ENCODE measurements around the gene LRRC4C. TPM values are rescaled to one million over a fixed set of nuclear protein-coding genes. Genes with fewer than 3 reads are reported as not detected.

LRRC4C gene
- total RNA-seq, 2 experiments from 2014 or later, result not detected

DNA sequence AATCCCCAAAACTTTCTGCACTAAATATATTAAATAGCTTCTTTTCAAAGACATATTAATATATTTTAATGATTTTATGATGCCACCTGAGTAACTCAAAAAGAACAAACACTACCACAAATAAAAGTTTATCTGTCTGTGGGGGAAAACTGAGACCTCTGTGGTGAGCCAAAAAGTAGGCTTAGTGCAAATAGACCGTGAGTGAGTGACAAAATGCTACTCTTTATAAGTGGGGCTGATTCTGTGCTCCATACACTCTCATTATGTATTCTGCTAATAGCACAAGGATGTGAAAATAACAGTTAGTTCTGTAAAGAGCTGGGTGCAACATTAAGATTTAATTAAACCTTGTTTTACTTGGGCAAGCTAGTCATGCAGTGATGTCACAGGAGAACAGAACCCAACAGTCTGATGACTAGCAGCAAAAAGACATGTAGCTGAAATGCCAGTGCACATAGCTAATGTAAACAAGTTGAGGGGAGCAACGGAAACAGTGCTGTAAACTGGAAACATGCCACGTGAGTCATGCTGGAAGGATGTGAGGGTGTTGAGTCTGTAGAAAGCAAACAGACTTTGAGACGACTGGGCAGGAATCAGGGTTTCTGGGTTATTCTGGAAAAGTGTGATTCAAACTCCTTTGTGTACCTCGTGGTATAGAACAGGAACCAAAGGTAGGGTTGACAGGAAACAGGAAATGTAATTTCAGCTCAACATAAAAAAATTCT is 1130.4 kb downstream of the LRRC4C start:
- no peak for DNase-seq
- CTCF ChIA-PET, result no interaction called here
- Mint-ChIP-seq H3K36me3 (no peaks in the 10 kb centered on the region), H3K4me3 (no peak overlapping the region), H3K4me1 (no peaks in the 10 kb centered on the region), H3K9me3 (ENCODE audit: low read depth) (peaks cover 14% of the 10 kb centered on the region), H3K27ac (no peak overlapping the region), H3K27me3 (no peaks in the 10 kb centered on the region)
- ATAC-seq, result no peak

DNA sequence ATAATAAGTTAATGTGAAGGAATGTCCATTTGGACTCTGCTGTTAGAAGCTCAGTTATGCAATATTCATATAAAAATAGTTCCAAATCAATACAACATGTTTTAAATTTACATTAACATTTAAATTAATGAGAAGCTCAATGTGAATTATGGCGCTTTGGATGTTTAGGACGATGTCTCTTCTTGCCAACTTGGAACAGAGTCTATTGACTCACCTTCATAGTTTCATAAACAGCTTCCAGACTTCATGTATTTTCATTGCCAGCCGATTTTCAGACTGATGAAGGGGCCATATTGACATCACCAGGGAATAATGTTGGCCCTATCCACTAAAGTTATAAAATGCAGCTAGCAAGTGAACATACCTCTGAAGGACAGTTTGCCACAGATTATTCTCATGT is 1136.2 kb downstream of the LRRC4C start:
- CTCF ChIA-PET, result no interaction called here
- H3K27ac Mint-ChIP-seq, result no peak overlapping the region
- no peak overlapping the region for H3K4me3 Mint-ChIP-seq
- H3K36me3 Mint-ChIP-seq, result no peaks in the 10 kb centered on the region
- H3K4me1 Mint-ChIP-seq, result no peaks in the 10 kb centered on the region
- no peak for ATAC-seq
- no peak for DNase-seq
- H3K9me3 Mint-ChIP-seq (ENCODE audit: low read depth), result peaks cover 11% of the 10 kb centered on the region
- H3K27me3 Mint-ChIP-seq, result no peaks in the 10 kb centered on the region

DNA sequence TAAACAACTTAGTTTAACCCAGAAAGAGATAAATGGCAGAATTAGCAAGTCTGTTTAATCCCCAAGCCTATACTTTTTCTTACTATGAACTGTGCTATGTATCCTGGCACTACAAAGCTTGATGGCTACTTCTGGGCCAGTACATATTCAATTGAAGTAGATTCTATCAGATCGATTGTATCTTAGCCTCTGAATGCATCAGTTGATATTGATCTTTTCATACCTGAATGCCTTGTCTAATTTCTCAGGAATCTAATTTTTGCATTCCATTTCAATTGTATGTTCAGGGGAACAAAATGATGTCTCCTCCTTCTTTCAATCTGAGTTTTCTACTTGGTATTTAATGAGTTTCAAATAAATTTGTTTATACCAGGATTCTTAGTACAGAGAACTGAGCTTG is 1137.9 kb downstream of the LRRC4C start:
- no peak overlapping the region for H3K27ac Mint-ChIP-seq
- no peaks in the 10 kb centered on the region for H3K27me3 Mint-ChIP-seq
- CTCF ChIA-PET, result no interaction called here
- H3K36me3 Mint-ChIP-seq, result no peaks in the 10 kb centered on the region
- peaks cover 10% of the 10 kb centered on the region for H3K9me3 Mint-ChIP-seq (ENCODE audit: low read depth)
- H3K4me3 Mint-ChIP-seq, result no peak overlapping the region
- DNase-seq (no peak), ATAC-seq (no peak)
- H3K4me1 Mint-ChIP-seq, result no peaks in the 10 kb centered on the region

DNA sequence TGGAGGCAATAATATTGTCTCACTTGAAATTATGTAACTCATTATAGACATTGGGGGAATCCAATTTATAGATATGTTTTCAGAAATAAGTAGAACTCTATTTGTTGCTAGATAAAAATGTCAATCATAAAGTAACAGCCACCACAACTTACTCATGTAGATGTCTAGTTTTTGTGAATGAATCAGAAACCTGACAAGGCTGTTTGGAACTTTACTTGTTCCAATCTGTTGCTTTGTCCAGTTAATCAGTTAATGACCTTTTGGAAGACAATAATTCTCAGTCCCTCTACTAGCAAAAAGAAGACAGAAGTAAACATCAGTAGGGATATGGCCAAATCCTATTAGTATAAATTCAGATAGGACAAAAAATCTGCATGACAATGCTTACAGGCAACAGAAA is 1143.3 kb downstream of the LRRC4C start:
- ATAC-seq (no peak), DNase-seq (no peak)
- H3K4me1 Mint-ChIP-seq, result no peaks in the 10 kb centered on the region
- no peaks in the 10 kb centered on the region for H3K36me3 Mint-ChIP-seq
- CTCF ChIA-PET, result no interaction called here
- no peak overlapping the region for H3K27ac Mint-ChIP-seq
- H3K4me3 Mint-ChIP-seq, result no peak overlapping the region
- peaks cover 6% of the 10 kb centered on the region for H3K9me3 Mint-ChIP-seq (ENCODE audit: low read depth)
- H3K27me3 Mint-ChIP-seq, result no peaks in the 10 kb centered on the region

GRCh38 chr11:40315122-40315521 is 1144.3 kb downstream of the LRRC4C start:
- CTCF ChIA-PET, result no interaction called here
- H3K27ac Mint-ChIP-seq, result no peak overlapping the region
- H3K4me1 Mint-ChIP-seq, result no peaks in the 10 kb centered on the region

GRCh38 chr11:40314327-40314726 is 1145.1 kb downstream of the LRRC4C start:
- no peaks in the 10 kb centered on the region for H3K27me3 Mint-ChIP-seq
- CTCF ChIA-PET, result no interaction called here
- peaks cover 6% of the 10 kb centered on the region for H3K9me3 Mint-ChIP-seq (ENCODE audit: low read depth)
- no peak for ATAC-seq
- no peaks in the 10 kb centered on the region for H3K36me3 Mint-ChIP-seq
- DNase-seq, result no peak
- H3K4me3 Mint-ChIP-seq, result no peak overlapping the region
- no peaks in the 10 kb centered on the region for H3K4me1 Mint-ChIP-seq
- H3K27ac Mint-ChIP-seq, result no peak overlapping the region

More at GRCh38 chr11:40315122-40315521, 1144.3 kb downstream of the LRRC4C start:
- H3K27me3 Mint-ChIP-seq, result no peaks in the 10 kb centered on the region
- H3K4me3 Mint-ChIP-seq, result no peak overlapping the region
- DNase-seq (no peak), ATAC-seq (no peak)
- no peaks in the 10 kb centered on the region for H3K36me3 Mint-ChIP-seq
- H3K9me3 Mint-ChIP-seq (ENCODE audit: low read depth), result peaks cover 6% of the 10 kb centered on the region

DNA sequence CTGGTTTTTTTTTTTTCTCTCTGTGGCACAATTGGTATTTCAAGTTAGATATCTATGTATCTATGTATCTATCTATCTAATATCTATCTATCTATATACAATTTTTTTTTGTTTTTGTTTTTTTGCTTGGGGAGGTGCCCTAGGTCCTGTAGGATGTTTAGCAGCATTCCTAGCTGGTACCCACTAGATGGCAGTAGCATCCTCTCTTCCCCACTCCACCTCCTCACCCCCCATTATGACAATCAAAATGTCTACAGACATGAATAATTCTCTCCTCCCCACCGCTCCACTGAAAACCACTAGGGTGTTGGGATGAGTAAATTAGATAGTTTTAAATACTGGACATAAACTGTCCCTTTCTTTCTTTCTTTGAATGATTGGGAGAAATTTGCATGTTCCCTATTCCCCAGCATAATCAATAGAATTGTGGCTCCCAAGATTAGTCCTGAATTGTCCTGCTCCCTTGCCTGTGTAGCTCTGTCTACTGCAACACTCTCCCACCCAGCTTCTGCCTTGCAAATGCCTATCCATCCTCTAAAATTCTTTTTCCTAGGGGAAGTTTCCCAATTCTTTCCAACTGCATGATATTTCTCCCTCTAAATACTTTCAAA is 1152.4 kb downstream of the LRRC4C start:
- Mint-ChIP-seq H3K36me3 (no peaks in the 10 kb centered on the region), H3K9me3 (ENCODE audit: low read depth) (peaks cover 2% of the 10 kb centered on the region), H3K4me3 (no peak overlapping the region), H3K4me1 (no peaks in the 10 kb centered on the region), H3K27me3 (no peaks in the 10 kb centered on the region), H3K27ac (no peak overlapping the region)
- CTCF ChIA-PET, result no interaction called here
- DNase-seq (no peak), ATAC-seq (no peak)

DNA sequence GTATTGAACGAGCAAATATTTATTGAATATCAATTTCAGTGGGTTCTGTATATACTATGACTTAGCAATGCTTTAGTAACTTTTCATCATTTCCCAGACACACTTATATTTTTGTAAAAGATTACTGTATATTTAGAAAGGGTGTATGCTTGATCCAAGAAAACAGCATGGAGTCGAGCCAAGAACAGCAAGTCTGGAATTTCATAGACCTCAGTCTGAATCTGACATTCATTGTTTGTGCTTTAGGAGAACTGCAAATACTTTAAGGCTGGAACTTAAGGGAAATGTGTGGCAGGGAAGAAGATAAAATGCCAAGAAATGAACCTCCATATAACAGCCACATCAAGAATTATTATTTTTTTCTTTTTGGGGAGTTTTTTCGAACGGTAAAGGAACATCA is 1156.8 kb downstream of the LRRC4C start:
- H3K9me3 Mint-ChIP-seq (ENCODE audit: low read depth), result no peaks in the 10 kb centered on the region
- no peak overlapping the region for H3K4me3 Mint-ChIP-seq
- ATAC-seq (no peak), DNase-seq (no peak)
- no peak overlapping the region for H3K27ac Mint-ChIP-seq
- CTCF ChIA-PET, result no interaction called here
- no peaks in the 10 kb centered on the region for H3K27me3 Mint-ChIP-seq
- H3K36me3 Mint-ChIP-seq, result no peaks in the 10 kb centered on the region
- H3K4me1 Mint-ChIP-seq, result no peaks in the 10 kb centered on the region

- Mint-ChIP-seq H3K27me3 (peaks cover 13% of the 10 kb centered on the region), H3K36me3 (no peaks in the 10 kb centered on the region), H3K4me3 (no peak overlapping the region), H3K4me1 (peaks cover 3% of the 10 kb centered on the region), H3K27ac (no peak overlapping the region), H3K9me3 (ENCODE audit: low read depth) (no peaks in the 10 kb centered on the region)
- CTCF ChIA-PET, result no interaction called here
- ATAC-seq, result no peak
- no peak for DNase-seq
Measured at GRCh38 chr11:40295466-40295865, 1164.0 kb downstream of the LRRC4C start.

DNA sequence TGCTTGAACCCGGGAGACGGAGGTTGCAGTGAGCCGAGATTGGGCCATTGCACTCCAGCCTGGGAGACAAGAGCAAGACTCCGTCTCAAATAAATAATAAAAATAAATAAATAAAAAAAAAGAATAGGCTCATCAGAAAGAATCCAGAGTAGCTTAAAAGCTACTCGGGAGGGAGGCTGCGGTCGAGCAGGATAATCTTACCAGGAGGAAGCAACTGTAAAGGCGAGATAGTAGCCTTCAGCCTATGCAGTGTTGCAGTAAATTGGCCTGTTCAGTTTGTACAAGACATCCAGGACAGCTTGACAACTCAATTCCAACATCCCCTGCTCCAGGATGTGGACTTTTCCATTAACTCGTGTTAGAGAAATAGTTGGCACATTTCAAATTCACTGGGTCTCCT is 1164.7 kb downstream of the LRRC4C start:
- CTCF ChIA-PET, result interaction anchor here (1.3 kb wide), 1 partner anchor 9 kb away, joined by 7 read pairs; no protein-coding TSS in a partner anchor
- Mint-ChIP-seq H3K9me3 (ENCODE audit: low read depth) (no peaks in the 10 kb centered on the region), H3K36me3 (no peaks in the 10 kb centered on the region), H3K27ac (no peak overlapping the region), H3K4me1 (peaks cover 3% of the 10 kb centered on the region), H3K27me3 (peaks cover 13% of the 10 kb centered on the region), H3K4me3 (no peak overlapping the region)
- no peak for ATAC-seq
- DNase-seq, result no peak

DNA sequence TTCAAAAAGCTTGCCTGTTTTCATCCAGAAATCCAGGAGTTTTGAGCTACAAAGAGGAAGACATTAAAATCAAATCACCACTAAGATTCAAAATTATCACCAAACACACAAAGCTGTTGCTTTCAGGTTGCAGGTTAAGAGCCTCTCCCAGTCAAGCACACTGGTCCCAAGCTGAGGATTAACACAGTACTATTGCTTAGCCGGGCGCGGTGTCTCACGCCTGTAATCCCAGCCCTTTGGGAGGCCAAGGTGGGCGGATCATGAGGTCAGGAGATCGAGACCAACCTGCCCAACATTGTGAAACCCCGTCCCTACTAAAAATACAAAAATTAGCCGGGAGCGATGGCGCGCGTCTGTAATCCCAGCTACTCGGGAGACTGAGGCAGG is 1165.1 kb downstream of the LRRC4C start:
- CTCF ChIA-PET, result interaction anchor here (1.3 kb wide), 1 partner anchor 10 kb away, joined by 7 read pairs; no protein-coding TSS in a partner anchor
- Mint-ChIP-seq H3K27me3 (peaks cover 13% of the 10 kb centered on the region), H3K4me3 (no peak overlapping the region), H3K36me3 (no peaks in the 10 kb centered on the region), H3K27ac (no peak overlapping the region), H3K4me1 (peaks cover 3% of the 10 kb centered on the region), H3K9me3 (ENCODE audit: low read depth) (no peaks in the 10 kb centered on the region)
- DNase-seq (no peak), ATAC-seq (no peak)

- Mint-ChIP-seq H3K36me3 (no peaks in the 10 kb centered on the region), H3K27ac (no peak overlapping the region), H3K4me3 (peak overlapping the region; percentile 48), H3K9me3 (ENCODE audit: low read depth) (no peaks in the 10 kb centered on the region), H3K27me3 (peaks cover 13% of the 10 kb centered on the region), H3K4me1 (peaks cover 3% of the 10 kb centered on the region)
- ATAC-seq, result peak; percentile 82
- peak; percentile 41 for DNase-seq
- CTCF ChIA-PET, result interaction anchor here (1.3 kb wide), 1 partner anchor 10 kb away, joined by 7 read pairs; no protein-coding TSS in a partner anchor
Measured at GRCh38 chr11:40293655-40294348, 1165.7 kb downstream of the LRRC4C start.

DNA sequence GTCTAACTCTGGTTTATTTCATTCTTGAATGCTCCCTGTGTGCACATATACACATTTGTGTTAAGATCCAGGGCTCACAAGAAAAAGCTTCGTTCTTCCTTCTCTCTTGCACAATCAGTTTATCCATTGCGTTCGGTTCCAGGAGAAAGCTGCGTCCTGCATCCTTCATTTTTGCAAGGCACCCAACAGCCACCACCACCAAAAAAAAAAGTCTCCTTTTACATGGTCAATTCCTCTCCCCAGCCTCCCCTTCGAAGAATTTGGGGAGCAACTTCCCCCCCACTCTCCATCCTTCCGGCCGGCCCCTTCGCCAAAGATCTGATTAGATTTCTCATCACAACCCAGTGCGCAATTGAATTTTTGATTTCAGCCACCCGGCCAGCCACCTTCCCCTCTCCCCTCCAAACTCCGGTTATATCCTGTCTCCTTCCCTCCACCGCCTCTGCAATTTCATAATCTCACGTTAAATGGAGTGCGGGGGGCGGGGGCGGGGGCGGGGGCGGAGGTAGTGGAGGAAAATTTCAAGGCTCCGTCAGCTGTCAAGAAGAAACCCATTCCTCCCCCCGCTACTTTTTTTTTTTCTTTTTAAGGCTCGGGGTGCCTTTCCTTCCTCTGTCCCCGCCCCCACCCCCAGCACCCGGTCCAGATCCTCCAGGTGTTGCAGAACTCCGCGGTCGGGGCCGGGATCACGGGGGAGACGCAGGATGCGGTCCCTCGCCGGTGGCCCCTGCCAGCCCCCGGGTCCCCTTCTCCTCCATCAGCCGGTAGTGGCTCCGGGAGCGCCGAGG is 1166.5 kb downstream of the LRRC4C start:
- Mint-ChIP-seq H3K27ac (no peak overlapping the region), H3K4me3 (no peak overlapping the region), H3K4me1 (peaks cover 3% of the 10 kb centered on the region), H3K9me3 (ENCODE audit: low read depth) (no peaks in the 10 kb centered on the region), H3K27me3 (peaks cover 13% of the 10 kb centered on the region), H3K36me3 (no peaks in the 10 kb centered on the region)
- CTCF ChIA-PET, result no interaction called here
- no peak for DNase-seq
- no peak for ATAC-seq
